IMR-90 (cell line): ENCODE data around the gene ITGAL. TPM values are rescaled to one million over a fixed set of nuclear protein-coding genes. Genes with fewer than 3 reads are reported as not detected.

Source experiments
- ATAC-seq: fragments of 200-7000 bp; cut with Tn5 transposase; 2 replicates; pipeline ENCODE4 v1.9.1; 2020; ENCODE audit warnings: low read depth, mild to moderate bottlenecking, moderate library complexity
- BruUV-seq: library from RNA; stranded (reverse); fragments of 400-500 nt; replicated peaks from 2 replicates; lab custom pipeline; 2021; lab: Mats Ljungman, UMichigan
- CTCF ChIA-PET: fragments of 300-600 bp; formaldehyde crosslinking; extraction: SDS; loops from one replicate; lab custom pipeline; 2021; ENCODE audit warnings: antibody characterized with exemption; lab: Yijun Ruan, JAX
- POLR2A ChIA-PET: fragments of 300-600 bp; sonication (Branson Sonifier 250); formaldehyde crosslinking; loops from one replicate; lab custom pipeline; 2022; ENCODE audit warnings: antibody characterized with exemption; ENCODE audit not compliant: unreplicated experiment; lab: Charles Lee
- DNase-seq: peaks from one replicate; pipeline ENCODE4 v3.0.0; 2013
- H2AFZ ChIP-seq: replicated peaks from 2 replicates; pipeline ENCODE3; 2013; ENCODE audit warnings: low read length, mild to moderate bottlenecking; ENCODE audit not compliant: poor library complexity
- H2AK5ac ChIP-seq: 2 replicates; pipeline ENCODE4 v1.6.1; 2013; ENCODE audit warnings: low read depth, low read length, inconsistent platforms
- H2AK9ac ChIP-seq: replicated peaks from 2 replicates; pipeline ENCODE3; 2013; ENCODE audit warnings: mild to moderate bottlenecking, low read depth, low read length, moderate library complexity; ENCODE audit not compliant: poor library complexity
- H2BK120ac ChIP-seq: 2 replicates; pipeline ENCODE4 v1.6.1; 2013; ENCODE audit warnings: low read depth, low read length, inconsistent platforms
- H2BK15ac ChIP-seq: 3 replicates; pipeline ENCODE4 v1.6.1; 2013; ENCODE audit warnings: low read depth, low read length, inconsistent platforms
- H2BK20ac ChIP-seq: 2 replicates; pipeline ENCODE4 v1.6.1; 2013; ENCODE audit warnings: low read depth, mild to moderate bottlenecking, inconsistent platforms, low read length, moderate library complexity
- H2BK5ac ChIP-seq: 2 replicates; pipeline ENCODE4 v1.6.1; 2013; ENCODE audit warnings: mild to moderate bottlenecking, low read depth, low read length, inconsistent platforms; ENCODE audit not compliant: poor library complexity, severe bottlenecking
- H3K14ac ChIP-seq: replicated peaks from 2 replicates; pipeline ENCODE4 v1.6.1; 2013; ENCODE audit warnings: low read depth, low read length, inconsistent platforms
- H3K18ac ChIP-seq: 2 replicates; pipeline ENCODE4 v1.6.1; 2013; ENCODE audit warnings: low read depth, low read length, control low read depth
- H3K23ac ChIP-seq: 2 replicates; pipeline ENCODE4 v1.6.1; 2013; ENCODE audit warnings: low read depth, low read length, inconsistent platforms
- H3K27ac ChIP-seq: 2 replicates; pipeline ENCODE4 v1.5.1; 2013; ENCODE audit warnings: mild to moderate bottlenecking, control low read depth, low read length; ENCODE audit not compliant: insufficient read depth
- H3K27me3 ChIP-seq: 2 replicates; pipeline ENCODE4 v1.6.1; 2013; ENCODE audit warnings: low read length; ENCODE audit not compliant: control insufficient read depth, insufficient read depth
- H3K36me3 ChIP-seq: 2 replicates; pipeline ENCODE4 v1.6.1; 2013; ENCODE audit warnings: low read length, mixed read lengths; ENCODE audit not compliant: control insufficient read depth, insufficient read depth
- H3K4ac ChIP-seq: 2 replicates; pipeline ENCODE4 v1.6.1; 2013; ENCODE audit warnings: low read depth, low read length, inconsistent platforms
- H3K4me1 ChIP-seq: 2 replicates; pipeline ENCODE4 v1.6.1; 2013; ENCODE audit warnings: low read length, mixed read lengths; ENCODE audit not compliant: control insufficient read depth, insufficient read depth
- H3K4me2 ChIP-seq: 2 replicates; pipeline ENCODE4 v1.6.1; 2013; ENCODE audit warnings: low read depth, mild to moderate bottlenecking, control low read depth, low read length, moderate library complexity
- H3K4me3 ChIP-seq: 2 replicates; pipeline ENCODE4 v1.5.1; 2013; ENCODE audit warnings: low read depth, mild to moderate bottlenecking, control low read depth, low read length, moderate library complexity; ENCODE audit not compliant: insufficient read depth
- H3K56ac ChIP-seq: 2 replicates; pipeline ENCODE4 v1.6.1; 2013; ENCODE audit warnings: low read length, inconsistent platforms; ENCODE audit not compliant: insufficient read depth; ENCODE audit errors: extremely low read depth
- H3K79me1 ChIP-seq, 2 experiments: 2 replicates each; pipeline ENCODE4 v1.6.1; 2013; ENCODE audit warnings: low read length in 2 of 2, inconsistent platforms in 1 of 2, low read depth in 1 of 2
- H3K9ac ChIP-seq: 2 replicates; pipeline ENCODE4 v1.6.1; 2013; ENCODE audit warnings: low read depth, low read length, control low read depth
- H3K9me1 ChIP-seq: 2 replicates; pipeline ENCODE4 v1.6.1; 2013; ENCODE audit warnings: low read length, inconsistent platforms; ENCODE audit not compliant: insufficient read depth
- H3K9me3 ChIP-seq: 2 replicates; pipeline ENCODE4 v1.6.1; 2013; ENCODE audit warnings: low read length; ENCODE audit not compliant: control insufficient read depth, insufficient read depth
- H4K20me1 ChIP-seq: 2 replicates; pipeline ENCODE4 v1.6.1; 2013; ENCODE audit warnings: low read length, inconsistent platforms; ENCODE audit not compliant: insufficient read depth
- H4K5ac ChIP-seq: 2 replicates; pipeline ENCODE4 v1.6.1; 2013; ENCODE audit warnings: mild to moderate bottlenecking, low read depth, low read length, control low read depth
- H4K8ac ChIP-seq, 2 experiments: 2 replicates each; pipeline ENCODE4 v1.6.1; 2013; ENCODE audit warnings: low read depth in 2 of 2, low read length in 2 of 2, control low read depth in 1 of 2, inconsistent platforms in 1 of 2
- H4K91ac ChIP-seq: 2 replicates; pipeline ENCODE4 v1.6.1; 2013; ENCODE audit warnings: low read depth, low read length, inconsistent platforms; ENCODE audit not compliant: insufficient read depth
- CHD1 ChIP-seq: IDR thresholded peaks from 2 replicates; pipeline ENCODE4 v1.6.1; 2012; ENCODE audit warnings: low read depth, low read length, improper control_type of control experiment
- FOS ChIP-seq: fragments of 150-350 bp; IDR thresholded peaks from 2 replicates; pipeline ENCODE4 v1.6.1; 2016; ENCODE audit warnings: low read depth, low read length
- MAFK ChIP-seq: IDR thresholded peaks from 2 replicates; pipeline ENCODE4 v1.6.1; 2012; ENCODE audit warnings: low read depth, low read length, improper control_type of control experiment
- MAZ ChIP-seq: IDR thresholded peaks from 2 replicates; pipeline ENCODE4 v1.6.1; 2012; ENCODE audit warnings: low read depth, mild to moderate bottlenecking, low read length, improper control_type of control experiment, moderate library complexity, borderline replicate concordance
- MXI1 ChIP-seq: IDR thresholded peaks from 2 replicates; pipeline ENCODE4 v1.6.1; 2012; ENCODE audit warnings: low read depth, mild to moderate bottlenecking, low read length, moderate library complexity, borderline replicate concordance
- RCOR1 ChIP-seq: IDR thresholded peaks from 2 replicates; pipeline ENCODE4 v1.6.1; 2012; ENCODE audit warnings: mild to moderate bottlenecking, low read length, improper control_type of control experiment; ENCODE audit not compliant: insufficient replicate concordance
- RFX5 ChIP-seq: IDR thresholded peaks from 2 replicates; pipeline ENCODE4 v1.8.0; 2012; ENCODE audit warnings: low read depth, mild to moderate bottlenecking, low read length, moderate library complexity
- SMC3 ChIP-seq: fragments of 150-350 bp; IDR thresholded peaks from 2 replicates; pipeline ENCODE4 v1.6.1; 2016; ENCODE audit warnings: low read depth, mild to moderate bottlenecking, antibody characterized with exemption, low read length, moderate library complexity
- WGBS, 2 experiments: methylation state at CpG; one replicate each; pipeline versions ENCODE4 v1.1.5 to v1.1.7; 2013; ENCODE audit warnings: missing lambda C conversion rate in 2 of 2; ENCODE audit not compliant: insufficient read length in 1 of 2; ENCODE audit errors: extremely low coverage in 2 of 2; 5-methylcytosine and 5-hydroxymethylcytosine counted together
- dilution Hi-C: fragments of 300-500 bp; cut with HindIII; formaldehyde crosslinking; loops from one replicate; pipeline ENCODE4 v1.14.3; 2018; ENCODE audit warnings: low sequenced_read_pairs; ENCODE audit not compliant: unreplicated experiment
- in situ Hi-C: fragments of 300-500 bp; cut with MboI; formaldehyde crosslinking; loops from 3 replicates; pipeline ENCODE4 v1.14.3; 2019; ENCODE audit warnings: low sequenced_read_pairs, inconsistent platforms, mixed read lengths
- intact Hi-C: fragments of 100-400 bp; cut with micrococcal nuclease; formaldehyde crosslinking; loops from 2 replicates; pipeline ENCODE4 v1.10.0; 2022
- polyA plus RNA-seq, 3 experiments: library from polyadenylated mRNA; depleted of rRNA; stranded (reverse); fragments of >200 nt; gene quantifications; 2 replicates each; pipeline ENCODE4 v1.2.3, GENCODE V29; 2012; ENCODE audit warnings: low replicate concordance in 1 of 3
- total RNA-seq: library from RNA; depleted of rRNA; stranded (reverse); fragments of >200 nt; gene quantifications from 2 replicates; pipeline ENCODE4 v1.2.3, GENCODE V29; 2012
- TF ChIP-seq, protein P1 (sequence below): fragments of 150-350 bp; IDR thresholded peaks from 2 replicates; pipeline ENCODE4 v1.6.1; 2017; ENCODE audit warnings: mild to moderate bottlenecking, antibody characterized with exemption, low read length, low read depth
- TF ChIP-seq, protein P2 (sequence below): conservative IDR thresholded peaks from 2 replicates; pipeline ENCODE4 v1.5.1; 2012; ENCODE audit warnings: mild to moderate bottlenecking, low read depth, low read length, improper control_type of control experiment

The ITGAL gene
- total and polyA plus RNA-seq, 2 of the 4 experiments (the other 2 are of a cell fraction): not detected

DNA sequence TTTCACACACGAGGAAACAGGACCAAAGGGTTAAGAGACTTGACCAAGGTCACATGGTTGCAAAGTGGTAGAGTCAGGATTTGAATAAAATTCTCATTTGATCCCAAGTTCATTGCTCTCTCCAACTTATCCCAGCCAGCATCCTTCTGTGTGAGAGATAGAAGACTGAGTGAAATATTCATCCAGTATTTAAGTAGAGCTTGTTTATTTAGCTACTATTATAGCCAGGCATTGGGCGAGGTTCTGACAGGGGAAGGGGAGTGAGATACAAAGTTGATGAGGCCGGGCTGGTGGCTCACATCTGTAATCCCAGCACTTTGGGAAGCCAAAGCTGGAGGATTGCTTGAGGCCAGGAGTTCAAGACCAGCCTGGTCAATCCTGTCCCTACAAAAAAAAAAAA lies 4.4 kb downstream of the ITGAL start:
- Histone ChIP-seq H4K5ac (no peak overlapping the region), H3K79me1 (no peaks in the 10 kb centered on the region), H4K8ac (no peak overlapping the region), H3K27me3 (peaks cover 54% of the 10 kb centered on the region), H2BK5ac (no peak overlapping the region), H3K4me2 (no peak overlapping the region), H2BK15ac (no peak overlapping the region), H3K9me1 (no peaks in the 10 kb centered on the region), H3K4me3 (no peak overlapping the region), H4K20me1 (no peaks in the 10 kb centered on the region), H3K56ac (no peak overlapping the region), H3K9me3 (no peaks in the 10 kb centered on the region), H2BK20ac (no peak overlapping the region), H3K4me1 (no peaks in the 10 kb centered on the region), H2AK9ac (no peak overlapping the region), H3K4ac (no peak overlapping the region), H3K9ac (no peak overlapping the region), H4K91ac (no peak overlapping the region), H2AK5ac (no peak overlapping the region), H3K36me3 (no peaks in the 10 kb centered on the region), H3K23ac (no peak overlapping the region), H3K18ac (no peak overlapping the region), H2BK120ac (no peak overlapping the region), H3K27ac (no peak overlapping the region), H2AFZ (no peak overlapping the region), H3K14ac (no peak overlapping the region)
- ChIA-PET CTCF (no interaction called here), POLR2A (no interaction called here)
- in situ Hi-C loops: no loop called here
- WGBS, 2 experiments: 20% methylated on average over 1 of the region's 3 CpGs; no CpG with 5 or more reads in 1 of the 2 experiments
- dilution Hi-C loops: no loop called here
- intact Hi-C loops: no loop called here
- no peak for ATAC-seq
- TF ChIP-seq MXI1 (no peak), MAFK (no peak), CHD1 (no peak), SMC3 (no peak), RFX5 (no peak), MAZ (no peak), RCOR1 (no peak), FOS (no peak)
- TF ChIP-seq, protein P1, sequence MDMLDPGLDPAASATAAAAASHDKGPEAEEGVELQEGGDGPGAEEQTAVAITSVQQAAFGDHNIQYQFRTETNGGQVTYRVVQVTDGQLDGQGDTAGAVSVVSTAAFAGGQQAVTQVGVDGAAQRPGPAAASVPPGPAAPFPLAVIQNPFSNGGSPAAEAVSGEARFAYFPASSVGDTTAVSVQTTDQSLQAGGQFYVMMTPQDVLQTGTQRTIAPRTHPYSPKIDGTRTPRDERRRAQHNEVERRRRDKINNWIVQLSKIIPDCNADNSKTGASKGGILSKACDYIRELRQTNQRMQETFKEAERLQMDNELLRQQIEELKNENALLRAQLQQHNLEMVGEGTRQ: no peak
- TF ChIP-seq, protein P2, sequence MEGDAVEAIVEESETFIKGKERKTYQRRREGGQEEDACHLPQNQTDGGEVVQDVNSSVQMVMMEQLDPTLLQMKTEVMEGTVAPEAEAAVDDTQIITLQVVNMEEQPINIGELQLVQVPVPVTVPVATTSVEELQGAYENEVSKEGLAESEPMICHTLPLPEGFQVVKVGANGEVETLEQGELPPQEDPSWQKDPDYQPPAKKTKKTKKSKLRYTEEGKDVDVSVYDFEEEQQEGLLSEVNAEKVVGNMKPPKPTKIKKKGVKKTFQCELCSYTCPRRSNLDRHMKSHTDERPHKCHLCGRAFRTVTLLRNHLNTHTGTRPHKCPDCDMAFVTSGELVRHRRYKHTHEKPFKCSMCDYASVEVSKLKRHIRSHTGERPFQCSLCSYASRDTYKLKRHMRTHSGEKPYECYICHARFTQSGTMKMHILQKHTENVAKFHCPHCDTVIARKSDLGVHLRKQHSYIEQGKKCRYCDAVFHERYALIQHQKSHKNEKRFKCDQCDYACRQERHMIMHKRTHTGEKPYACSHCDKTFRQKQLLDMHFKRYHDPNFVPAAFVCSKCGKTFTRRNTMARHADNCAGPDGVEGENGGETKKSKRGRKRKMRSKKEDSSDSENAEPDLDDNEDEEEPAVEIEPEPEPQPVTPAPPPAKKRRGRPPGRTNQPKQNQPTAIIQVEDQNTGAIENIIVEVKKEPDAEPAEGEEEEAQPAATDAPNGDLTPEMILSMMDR: no peak
- BruUV-seq: no TSS peak
- DNase-seq: no peak
